Measurements from ENCODE around the gene TWIST2.

DNA sequence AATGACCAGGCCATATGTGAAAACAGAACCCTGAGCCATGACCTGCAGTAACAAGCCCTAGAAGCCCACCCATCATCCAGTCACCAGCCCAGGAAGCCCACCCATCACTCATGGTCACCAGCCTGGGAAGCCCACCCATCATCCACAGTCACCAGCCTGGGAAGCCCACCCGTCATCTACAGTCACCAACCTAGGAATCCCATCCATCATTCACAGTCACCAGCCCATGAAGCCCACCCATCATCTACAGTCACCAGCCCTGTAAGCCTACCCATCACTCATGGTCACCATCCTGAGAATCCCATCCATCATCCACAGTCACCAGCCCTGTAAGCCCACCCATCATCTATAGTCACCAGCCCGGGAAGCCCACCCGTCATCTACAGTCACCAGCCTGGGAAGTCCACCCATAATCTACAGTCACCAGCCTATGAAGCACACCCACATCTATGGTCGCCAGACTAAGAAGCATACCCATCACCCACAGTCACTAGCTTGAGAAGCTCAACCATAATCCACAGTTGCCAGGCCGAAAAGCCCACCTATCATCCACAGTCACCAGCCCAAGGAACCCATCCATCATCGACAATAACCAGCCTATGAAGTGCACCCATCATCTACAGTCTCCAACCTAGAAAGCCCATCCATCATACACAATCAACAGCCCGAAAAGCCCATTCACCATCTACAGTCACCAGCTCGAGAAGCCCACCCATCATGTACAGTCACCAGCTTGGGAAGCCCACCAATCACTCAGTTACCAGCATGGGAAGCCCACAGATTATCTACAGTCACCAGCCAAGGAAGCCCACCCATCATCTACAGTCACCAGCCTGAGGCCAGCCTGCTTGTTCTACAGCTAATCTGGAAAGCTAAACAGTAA, 91.9 kb downstream of the TWIST2 start:
- TF ChIP-seq, protein P1, sequence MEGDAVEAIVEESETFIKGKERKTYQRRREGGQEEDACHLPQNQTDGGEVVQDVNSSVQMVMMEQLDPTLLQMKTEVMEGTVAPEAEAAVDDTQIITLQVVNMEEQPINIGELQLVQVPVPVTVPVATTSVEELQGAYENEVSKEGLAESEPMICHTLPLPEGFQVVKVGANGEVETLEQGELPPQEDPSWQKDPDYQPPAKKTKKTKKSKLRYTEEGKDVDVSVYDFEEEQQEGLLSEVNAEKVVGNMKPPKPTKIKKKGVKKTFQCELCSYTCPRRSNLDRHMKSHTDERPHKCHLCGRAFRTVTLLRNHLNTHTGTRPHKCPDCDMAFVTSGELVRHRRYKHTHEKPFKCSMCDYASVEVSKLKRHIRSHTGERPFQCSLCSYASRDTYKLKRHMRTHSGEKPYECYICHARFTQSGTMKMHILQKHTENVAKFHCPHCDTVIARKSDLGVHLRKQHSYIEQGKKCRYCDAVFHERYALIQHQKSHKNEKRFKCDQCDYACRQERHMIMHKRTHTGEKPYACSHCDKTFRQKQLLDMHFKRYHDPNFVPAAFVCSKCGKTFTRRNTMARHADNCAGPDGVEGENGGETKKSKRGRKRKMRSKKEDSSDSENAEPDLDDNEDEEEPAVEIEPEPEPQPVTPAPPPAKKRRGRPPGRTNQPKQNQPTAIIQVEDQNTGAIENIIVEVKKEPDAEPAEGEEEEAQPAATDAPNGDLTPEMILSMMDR (IDR thresholded peaks at IDR 0.05) = no peak
- TF ChIP-seq POLR2A (IDR thresholded peaks at IDR 0.05) = no peak
